Activated naive CD8-positive, alpha-beta T cell treated with anti-CD3 and anti-CD28 coated beads, Interleukin-2, amount 50 U/mL, for 24 hours (primary cell): ENCODE measurements around the gene PLCXD1.
"Not testable (repeated sequence)": the region's sequence is repeated elsewhere in the genome, so short reads cannot be mapped to it uniquely, and the experiment has no call there.

ENCODE experiments used
- ATAC-seq: fragments of 150-1000 bp; cut with Tn5 transposase; one replicate; pipeline ENCODE4 v1.10.0; 2021
- DNase-seq: peaks from one replicate; pipeline ENCODE4 v3.0.0; 2021
- H3K27ac Mint-ChIP-seq: one replicate; pipeline ENCODE4 v1.8.0; 2021; ENCODE audit warnings: mild to moderate bottlenecking, mixed read lengths
- H3K27me3 Mint-ChIP-seq: one replicate; pipeline ENCODE4 v1.8.0; 2021; ENCODE audit warnings: mixed read lengths
- H3K36me3 Mint-ChIP-seq: one replicate; pipeline ENCODE4 v1.8.0; 2021; ENCODE audit warnings: low read depth, mixed read lengths
- H3K4me1 Mint-ChIP-seq: one replicate; pipeline ENCODE4 v1.8.0; 2021; ENCODE audit warnings: mixed read lengths
- H3K4me3 Mint-ChIP-seq: one replicate; pipeline ENCODE4 v1.8.0; 2021; ENCODE audit warnings: mild to moderate bottlenecking, moderate library complexity, mixed read lengths
- H3K9me3 Mint-ChIP-seq: one replicate; pipeline ENCODE4 v1.8.0; 2021; ENCODE audit warnings: mixed read lengths

The PLCXD1 gene

GRCh38 chrX:330141-330725, 49.1 kb downstream of the PLCXD1 start:
- not testable (repeated sequence) for H3K9me3 Mint-ChIP-seq, H3K27ac Mint-ChIP-seq, DNase-seq, H3K27me3 Mint-ChIP-seq, H3K4me3 Mint-ChIP-seq, H3K36me3 Mint-ChIP-seq, H3K4me1 Mint-ChIP-seq, ATAC-seq

- DNase-seq: no peak
Observed at GRCh38 chrX:330726-331150, 49.6 kb downstream of the PLCXD1 start.

GRCh38 chrX:331151-331824, 50.1 kb downstream of the PLCXD1 start:
- Mint-ChIP-seq H3K27ac (no peak overlapping the region), H3K4me3 (no peak overlapping the region)
- ATAC-seq: peak; percentile 60

More at GRCh38 chrX:330726-331150, 49.6 kb downstream of the PLCXD1 start:
- no peak for ATAC-seq
- H3K4me1 Mint-ChIP-seq: peaks cover 2% of the 10 kb centered on the region
- H3K36me3 Mint-ChIP-seq: no peaks in the 10 kb centered on the region
- H3K27me3 Mint-ChIP-seq: peaks cover 1% of the 10 kb centered on the region
- no peak overlapping the region for H3K27ac Mint-ChIP-seq
- H3K9me3 Mint-ChIP-seq: no peaks in the 10 kb centered on the region
- H3K4me3 Mint-ChIP-seq: no peak overlapping the region

GRCh38 chrX:331825-332495, 50.8 kb downstream of the PLCXD1 start:
- H3K4me1 Mint-ChIP-seq: peaks cover 2% of the 10 kb centered on the region

More at GRCh38 chrX:331151-331824, 50.1 kb downstream of the PLCXD1 start:
- H3K27me3 Mint-ChIP-seq: peaks cover 1% of the 10 kb centered on the region
- peaks cover 2% of the 10 kb centered on the region for H3K36me3 Mint-ChIP-seq
- peaks cover 2% of the 10 kb centered on the region for H3K4me1 Mint-ChIP-seq
- DNase-seq: peak; percentile 27
- H3K9me3 Mint-ChIP-seq: no peaks in the 10 kb centered on the region

GRCh38 chrX:332496-332860, 51.3 kb downstream of the PLCXD1 start:
- H3K27ac Mint-ChIP-seq: no peak overlapping the region
- peaks cover 10% of the 10 kb centered on the region for H3K36me3 Mint-ChIP-seq
- no peak overlapping the region for H3K4me3 Mint-ChIP-seq
- H3K9me3 Mint-ChIP-seq: no peaks in the 10 kb centered on the region
- peaks cover 1% of the 10 kb centered on the region for H3K27me3 Mint-ChIP-seq
- DNase-seq (no peak), ATAC-seq (no peak)
- H3K4me1 Mint-ChIP-seq: peaks cover 2% of the 10 kb centered on the region

More at GRCh38 chrX:331825-332495, 50.8 kb downstream of the PLCXD1 start:
- Mint-ChIP-seq H3K27me3 (peaks cover 1% of the 10 kb centered on the region), H3K27ac (no peak overlapping the region), H3K9me3 (no peaks in the 10 kb centered on the region), H3K36me3 (peaks cover 7% of the 10 kb centered on the region), H3K4me3 (no peak overlapping the region)
- DNase-seq (no peak), ATAC-seq (peak; percentile 14)

- no peak for ATAC-seq
- no peak overlapping the region for H3K27ac Mint-ChIP-seq
- H3K27me3 Mint-ChIP-seq: peaks cover 1% of the 10 kb centered on the region
- H3K4me3 Mint-ChIP-seq: no peak overlapping the region
- peaks cover 2% of the 10 kb centered on the region for H3K4me1 Mint-ChIP-seq
- peaks cover 14% of the 10 kb centered on the region for H3K36me3 Mint-ChIP-seq
- no peak for DNase-seq
- no peaks in the 10 kb centered on the region for H3K9me3 Mint-ChIP-seq
Observed at GRCh38 chrX:332916-333610, 51.9 kb downstream of the PLCXD1 start.

GRCh38 chrX:333611-334311, 52.6 kb downstream of the PLCXD1 start:
- ATAC-seq: no peak
- Mint-ChIP-seq H3K4me3 (no peak overlapping the region), H3K36me3 (peaks cover 14% of the 10 kb centered on the region), H3K27ac (no peak overlapping the region), H3K9me3 (no peaks in the 10 kb centered on the region), H3K4me1 (peaks cover 2% of the 10 kb centered on the region), H3K27me3 (peaks cover 1% of the 10 kb centered on the region)
- no peak for DNase-seq

GRCh38 chrX:334331-334891, 53.2 kb downstream of the PLCXD1 start:
- H3K27ac Mint-ChIP-seq: no peak overlapping the region
- ATAC-seq (no peak), DNase-seq (no peak)
- no peak overlapping the region for H3K4me3 Mint-ChIP-seq
- H3K9me3 Mint-ChIP-seq: no peaks in the 10 kb centered on the region
- peaks cover 14% of the 10 kb centered on the region for H3K36me3 Mint-ChIP-seq
- H3K4me1 Mint-ChIP-seq: peaks cover 2% of the 10 kb centered on the region
- H3K27me3 Mint-ChIP-seq: peaks cover 1% of the 10 kb centered on the region

GRCh38 chrX:334971-335757, 54.0 kb downstream of the PLCXD1 start:
- no peaks in the 10 kb centered on the region for H3K9me3 Mint-ChIP-seq
- H3K4me1 Mint-ChIP-seq: peaks cover 2% of the 10 kb centered on the region
- H3K27ac Mint-ChIP-seq: no peak overlapping the region
- DNase-seq: no peak
- peaks cover 14% of the 10 kb centered on the region for H3K36me3 Mint-ChIP-seq
- no peak overlapping the region for H3K4me3 Mint-ChIP-seq
- ATAC-seq: no peak
- no peaks in the 10 kb centered on the region for H3K27me3 Mint-ChIP-seq

- DNase-seq: no peak
- no peak overlapping the region for H3K27ac Mint-ChIP-seq
- H3K36me3 Mint-ChIP-seq: peaks cover 14% of the 10 kb centered on the region
- ATAC-seq: no peak
- no peaks in the 10 kb centered on the region for H3K27me3 Mint-ChIP-seq
- no peaks in the 10 kb centered on the region for H3K9me3 Mint-ChIP-seq
- H3K4me3 Mint-ChIP-seq: no peak overlapping the region
- peaks cover 2% of the 10 kb centered on the region for H3K4me1 Mint-ChIP-seq
Observed at GRCh38 chrX:335758-336155, 54.6 kb downstream of the PLCXD1 start.

- no peak for ATAC-seq
- no peaks in the 10 kb centered on the region for H3K27me3 Mint-ChIP-seq
- H3K9me3 Mint-ChIP-seq: no peaks in the 10 kb centered on the region
- no peak overlapping the region for H3K4me3 Mint-ChIP-seq
- peaks cover 14% of the 10 kb centered on the region for H3K36me3 Mint-ChIP-seq
- H3K27ac Mint-ChIP-seq: no peak overlapping the region
- H3K4me1 Mint-ChIP-seq: peaks cover 2% of the 10 kb centered on the region
- no peak for DNase-seq
Observed at GRCh38 chrX:336227-336626, 55.0 kb downstream of the PLCXD1 start.

GRCh38 chrX:337331-337831, 56.2 kb downstream of the PLCXD1 start:
- H3K27me3 Mint-ChIP-seq: no peaks in the 10 kb centered on the region
- H3K4me1 Mint-ChIP-seq: no peaks in the 10 kb centered on the region
- H3K4me3 Mint-ChIP-seq: no peak overlapping the region
- ATAC-seq (no peak), DNase-seq (no peak)
- H3K36me3 Mint-ChIP-seq: peaks cover 18% of the 10 kb centered on the region
- H3K9me3 Mint-ChIP-seq: no peaks in the 10 kb centered on the region
- no peak overlapping the region for H3K27ac Mint-ChIP-seq

- ATAC-seq (no peak), DNase-seq (no peak)
- Mint-ChIP-seq H3K27me3 (no peaks in the 10 kb centered on the region), H3K4me1 (no peaks in the 10 kb centered on the region), H3K27ac (no peak overlapping the region), H3K9me3 (no peaks in the 10 kb centered on the region), H3K36me3 (peaks cover 18% of the 10 kb centered on the region), H3K4me3 (no peak overlapping the region)
Observed at GRCh38 chrX:338281-338835, 57.2 kb downstream of the PLCXD1 start.
